Measurements from ENCODE around the gene FAM32A. TPM values are rescaled to one million over a fixed set of nuclear protein-coding genes. Genes with fewer than 3 reads are reported as not detected.
A peak's percentile ranks its signal among the peaks of the same experiment; 100 is the strongest.

The FAM32A gene
- total RNA-seq, 1 donor from 2014 or later, result 90.1 TPM

DNA sequence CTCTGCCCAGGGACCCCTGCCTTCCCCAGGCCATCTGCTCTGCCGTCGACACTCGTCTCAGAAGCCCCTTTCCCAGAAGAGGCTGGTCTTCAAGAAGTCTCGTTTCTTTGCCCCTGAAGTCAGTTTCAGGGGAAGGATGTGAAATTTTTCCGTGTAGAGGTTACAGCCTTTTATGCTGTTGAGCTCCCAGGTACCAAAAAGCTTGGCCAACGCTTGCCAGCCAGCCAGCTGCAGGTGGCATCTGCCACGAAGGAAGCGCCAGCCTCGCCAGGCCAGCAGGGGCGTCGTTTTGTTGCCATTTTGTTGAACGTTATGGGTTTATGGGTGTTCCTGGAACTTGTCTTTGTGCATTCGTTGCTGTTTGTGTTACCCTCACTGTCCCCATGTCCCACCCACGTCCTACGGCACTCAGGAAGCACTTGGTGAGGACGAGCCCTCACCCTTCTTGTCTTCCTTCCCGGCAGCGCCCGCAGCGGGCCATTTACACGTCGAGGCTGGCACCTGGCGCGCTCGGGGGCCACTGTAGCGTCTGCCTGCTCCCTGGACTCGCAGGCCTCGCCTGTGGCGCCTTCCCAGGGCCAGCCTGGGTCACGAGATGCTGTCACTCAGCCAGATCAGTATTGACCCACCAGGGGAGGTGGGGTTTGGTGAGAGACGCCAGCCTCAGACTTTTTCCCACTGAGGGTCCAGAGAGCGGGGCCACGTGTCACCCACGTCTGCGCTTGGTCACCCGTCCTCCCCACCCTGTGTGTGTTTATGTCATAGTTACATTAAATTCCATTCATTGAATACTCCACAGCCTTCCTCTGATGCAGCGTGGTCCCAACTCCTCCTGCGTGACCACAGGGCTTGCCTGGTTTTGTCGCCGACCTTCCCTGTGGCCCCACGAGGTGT, 49.6 kb downstream of the FAM32A start:
- Mint-ChIP-seq H3K4me1 (ENCODE audit: unreplicated experiment) (peaks cover 21% of the 10 kb centered on the region), H3K27ac (ENCODE audit: unreplicated experiment) (no peak overlapping the region), H3K36me3 (ENCODE audit: low read depth, unreplicated experiment) (peaks cover 33% of the 10 kb centered on the region), H3K4me3 (ENCODE audit: unreplicated experiment) (peak overlapping the region; percentile 51), H3K27me3 (ENCODE audit: unreplicated experiment) (peaks cover 15% of the 10 kb centered on the region), H3K9me3 (ENCODE audit: unreplicated experiment) (no peaks in the 10 kb centered on the region)
- no peak for DNase-seq (ENCODE audit: low spot score)
- no peak for TF ChIP-seq CTCF (IDR thresholded peaks at IDR 0.05; ENCODE audit: unreplicated experiment)

DNA sequence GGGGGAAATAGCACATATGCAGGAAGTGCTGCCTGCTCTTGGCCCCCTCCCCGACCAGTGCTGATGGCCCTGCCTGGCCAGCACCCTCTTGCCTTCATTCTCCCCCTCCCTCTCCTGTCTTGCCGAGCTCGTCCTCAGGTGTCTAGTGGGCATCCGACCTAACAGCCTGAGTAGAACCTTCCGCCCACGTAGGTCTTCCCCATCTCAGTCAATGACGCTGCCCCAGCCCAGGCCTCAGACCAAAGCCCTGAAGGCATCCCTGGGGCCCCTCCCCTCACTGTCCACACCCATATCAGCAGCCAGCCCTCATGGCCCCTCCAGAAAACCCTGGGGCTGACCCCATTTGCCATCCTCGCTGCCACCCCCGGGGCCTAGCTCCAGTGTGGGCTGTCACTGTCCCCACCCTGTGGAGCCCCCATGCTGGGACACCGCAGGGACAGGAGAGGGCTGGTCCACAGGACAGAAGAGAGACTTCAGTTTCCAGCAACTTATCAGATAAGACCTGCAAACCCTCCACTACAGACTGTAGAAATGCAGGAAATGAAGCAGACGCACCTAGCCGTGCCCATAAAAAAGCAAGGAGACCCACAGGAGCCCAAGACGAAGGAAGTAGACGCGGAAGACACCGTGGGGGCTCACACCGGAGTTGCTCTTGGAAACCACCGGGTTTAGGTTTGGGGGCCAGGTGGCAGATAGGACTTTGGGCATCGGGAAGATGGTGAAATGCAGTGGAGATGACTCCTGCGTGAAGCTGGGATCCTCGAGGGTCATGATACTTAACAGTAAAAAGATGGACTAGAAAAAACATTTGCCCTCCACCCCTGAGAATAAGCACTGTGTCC, 50.8 kb downstream of the FAM32A start:
- no peak for TF ChIP-seq CTCF (IDR thresholded peaks at IDR 0.05; ENCODE audit: unreplicated experiment)
- Mint-ChIP-seq H3K4me1 (ENCODE audit: unreplicated experiment) (peaks cover 21% of the 10 kb centered on the region), H3K27ac (ENCODE audit: unreplicated experiment) (peak overlapping the region; percentile 44), H3K4me3 (ENCODE audit: unreplicated experiment) (peak overlapping the region; percentile 40), H3K27me3 (ENCODE audit: unreplicated experiment) (peaks cover 13% of the 10 kb centered on the region), H3K36me3 (ENCODE audit: low read depth, unreplicated experiment) (peaks cover 26% of the 10 kb centered on the region), H3K9me3 (ENCODE audit: unreplicated experiment) (no peaks in the 10 kb centered on the region)
- no peak for DNase-seq (ENCODE audit: low spot score)

Other genes starting within 250 kb of the FAM32A start
- gene OR10H4, start 236.4 kb upstream of the FAM32A start, total RNA-seq (ENCODE audit: unreplicated experiment), result not detected
- gene TPM4, start 108.9 kb upstream of the FAM32A start, total RNA-seq (ENCODE audit: unreplicated experiment), result 644 TPM
- gene RAB8A, start 73.5 kb upstream of the FAM32A start, total RNA-seq (ENCODE audit: unreplicated experiment), result 60.6 TPM
- not detected for gene HSH2D, start 41.7 kb upstream of the FAM32A start, total RNA-seq (ENCODE audit: unreplicated experiment)
- gene CIB3, start 11.9 kb upstream of the FAM32A start, total RNA-seq (ENCODE audit: unreplicated experiment), result not detected
- 76.0 TPM for gene AP1M1, start 12.5 kb downstream of the FAM32A start, total RNA-seq (ENCODE audit: unreplicated experiment)
- gene KLF2, start 139.4 kb downstream of the FAM32A start, total RNA-seq (ENCODE audit: unreplicated experiment), result 48.9 TPM